HepG2 (cell line): ENCODE results near the gene FGF14.

Experiments used
- CAMTA2 ChIP-seq: sonication (generic); formaldehyde crosslinking; IDR thresholded peaks from 2 replicates; pipeline ENCODE4 v1.4.0; 2020; ENCODE audit warnings: mild to moderate bottlenecking, missing genetic modification reagents, borderline replicate concordance
- CEBPB ChIP-seq: IDR thresholded peaks from 2 replicates; pipeline ENCODE4 v1.6.1; 2011; ENCODE audit warnings: low read depth, low read length, improper control_type of control experiment, borderline replicate concordance
- FOXK1 ChIP-seq: sonication (generic); formaldehyde crosslinking; IDR thresholded peaks from 2 replicates; pipeline ENCODE4 v1.4.0; 2020; ENCODE audit warnings: low read depth, missing genetic modification reagents, borderline replicate concordance
- HOMEZ ChIP-seq: IDR thresholded peaks from 2 replicates; pipeline ENCODE4 v1.6.1; 2016; ENCODE audit warnings: low read depth
- KLF13 ChIP-seq: sonication (generic); formaldehyde crosslinking; IDR thresholded peaks from 2 replicates; pipeline ENCODE4 v1.4.0; 2020; ENCODE audit warnings: mild to moderate bottlenecking, missing genetic modification reagents
- NR2F1 ChIP-seq, 2 experiments: fragments of 450-650 bp in 1 of 2; formaldehyde crosslinking in 1 of 2; IDR thresholded peaks; 2 replicates each; pipeline versions ENCODE4 v1.5.0 to v1.6.1; 2016 to 2020; ENCODE audit warnings: mild to moderate bottlenecking in 1 of 2, missing compliant biosample characterization in 1 of 2, missing genetic modification reagents in 1 of 2, moderate library complexity in 1 of 2
- POLR2AphosphoS5 ChIP-seq: IDR thresholded peaks from 2 replicates; pipeline ENCODE4 v1.6.1; 2012; ENCODE audit warnings: low read depth, low read length
- PRDM15 ChIP-seq: sonication (generic); formaldehyde crosslinking; IDR thresholded peaks from 2 replicates; pipeline ENCODE4 v1.4.0; 2020; ENCODE audit warnings: missing genetic modification reagents
- RAD21 ChIP-seq: fragments of 450-650 bp; formaldehyde crosslinking; IDR thresholded peaks from 2 replicates; pipeline ENCODE4 v1.5.0; 2020; ENCODE audit warnings: mild to moderate bottlenecking
- REST ChIP-seq, 2 experiments: IDR thresholded peaks; 2 replicates each; pipeline ENCODE4 v1.6.1; 2011 to 2012; ENCODE audit warnings: low read length in 2 of 2, borderline replicate concordance in 1 of 2, low read depth in 1 of 2, mild to moderate bottlenecking in 1 of 2, moderate library complexity in 1 of 2
- ZNF318 ChIP-seq: sonication (generic); formaldehyde crosslinking; IDR thresholded peaks from 2 replicates; pipeline ENCODE4 v1.4.0; 2020; ENCODE audit warnings: mild to moderate bottlenecking, missing genetic modification reagents
- ZNF468 ChIP-seq: sonication (generic); formaldehyde crosslinking; IDR thresholded peaks from 2 replicates; pipeline ENCODE4 v1.8.0; 2022; ENCODE audit warnings: mild to moderate bottlenecking, moderate library complexity, missing genetic modification reagents

GRCh38 chr13:102185375-102185984 is 216.4 kb downstream of the FGF14 start:
- TF ChIP-seq NR2F1 (CRISPR knock-in tag; IDR thresholded peaks at IDR 0.05) (no peak), FOXK1 (CRISPR knock-in tag) (no peak), POLR2AphosphoS5 (no peak), ZNF468 (CRISPR knock-in tag) (no peak), KLF13 (CRISPR knock-in tag) (no peak), RAD21 (CRISPR knock-in tag) (no peak), CAMTA2 (no peak), REST (IDR thresholded peaks at IDR 0.05; ENCODE audit: borderline replicate concordance in 1 of 2, low read depth in 1 of 2, low read length in 2 of 2) (no peak), ZNF318 (CRISPR knock-in tag) (no peak), PRDM15 (CRISPR knock-in tag) (no peak), CEBPB (no peak), HOMEZ (CRISPR knock-in tag) (no peak)
